GM12878 (cell line): ENCODE measurements around the gene MCRIP2. TPM values are rescaled to one million over a fixed set of nuclear protein-coding genes. Genes with fewer than 3 reads are reported as not detected.

Source experiments
- ATAC-seq: fragments of 200-7000 bp; cut with Tn5 transposase; 3 replicates; pipeline ENCODE4 v1.9.1; 2020; ENCODE audit warnings: mild to moderate bottlenecking, moderate library complexity
- BruUV-seq: library from RNA; stranded (reverse); fragments of 400-500 nt; replicated peaks from 2 replicates; lab custom pipeline; 2021; lab: Mats Ljungman, UMichigan
- CTCF ChIA-PET: fragments of 300-600 bp; sonication (Branson Sonifier 250); formaldehyde crosslinking; extraction: SDS; loops from one replicate; lab custom pipeline; 2021; ENCODE audit warnings: inconsistent platforms; lab: Yijun Ruan, JAX
- POLR2A ChIA-PET: fragments of 350-600 bp; formaldehyde crosslinking; extraction: SDS; loops from one replicate; lab custom pipeline; 2021; ENCODE audit warnings: inconsistent platforms; lab: Charles Lee
- RAD21 ChIA-PET: fragments of 300-600 bp; sonication (Branson Sonifier 250); formaldehyde crosslinking; loops from one replicate; lab custom pipeline; 2023; ENCODE audit warnings: antibody characterized with exemption; ENCODE audit not compliant: unreplicated experiment; lab: Charles Lee
- SMC1A ChIA-PET: fragments of 300-600 bp; sonication (Branson Sonifier 250); formaldehyde crosslinking; loops from one replicate; lab custom pipeline; 2023; ENCODE audit not compliant: unreplicated experiment, uncharacterized antibody; lab: Charles Lee
- DNase-seq: peaks from one replicate; pipeline ENCODE4 v3.0.0-alpha.2; 2011; ENCODE audit warnings: low read depth, low spot score
- FAIRE-seq: peaks from 3 replicates; lab custom pipeline; 2011; peaks lifted over from hg19 to GRCh38; lab: Jason Lieb, UNC
- H2AFZ ChIP-seq: 2 replicates; pipeline ENCODE4 v1.6.0; 2011; ENCODE audit warnings: low read depth, low read length, control low read depth; ENCODE audit not compliant: control insufficient read depth
- H3K27ac ChIP-seq: 2 replicates; pipeline ENCODE4 v1.5.1; 2011; ENCODE audit warnings: control low read depth; ENCODE audit not compliant: control insufficient read depth, insufficient read depth
- H3K27me3 ChIP-seq, 2 experiments: replicated peaks in 1 of 2; 2 replicates each; pipeline versions ENCODE4 v1.6.0 to v1.6.1; 2011; ENCODE audit warnings: low read length in 1 of 2; ENCODE audit not compliant: control insufficient read depth in 2 of 2, insufficient read depth in 2 of 2
- H3K36me3 ChIP-seq, 2 experiments: 2 replicates each; pipeline ENCODE4 v1.5.1; 2011; ENCODE audit warnings: low read length in 1 of 2; ENCODE audit not compliant: control insufficient read depth in 2 of 2, insufficient read depth in 2 of 2
- H3K4me1 ChIP-seq: 2 replicates; pipeline ENCODE4 v1.6.1; 2011; ENCODE audit warnings: mild to moderate bottlenecking, low read length, moderate library complexity, mixed read lengths; ENCODE audit not compliant: control insufficient read depth, insufficient read depth
- H3K4me2 ChIP-seq: 2 replicates; pipeline ENCODE4 v1.6.0; 2011; ENCODE audit warnings: control low read depth; ENCODE audit not compliant: control insufficient read depth, insufficient read depth
- H3K4me3 ChIP-seq: fragments of 200-600 bp; sonication (generic); 2 replicates; pipeline ENCODE4 v1.5.1; 2016
- H3K79me2 ChIP-seq: 2 replicates; pipeline ENCODE4 v1.6.0; 2011; ENCODE audit warnings: low read length; ENCODE audit not compliant: control insufficient read depth, insufficient read depth
- H3K9ac ChIP-seq: 2 replicates; pipeline ENCODE4 v1.8.0; 2011; ENCODE audit warnings: low read length, control low read depth, mixed read lengths; ENCODE audit not compliant: control insufficient read depth, insufficient read depth
- H3K9me3 ChIP-seq: replicated peaks from 3 replicates; pipeline ENCODE4 v1.5.1; 2011; ENCODE audit warnings: mild to moderate bottlenecking, low read length; ENCODE audit not compliant: control insufficient read depth, insufficient read depth
- H4K20me1 ChIP-seq: 2 replicates; pipeline ENCODE4 v1.6.0; 2011; ENCODE audit not compliant: control insufficient read depth, insufficient read depth
- CBX3 ChIP-seq: fragments of 200-600 bp; sonication (generic); IDR thresholded peaks from 2 replicates; pipeline ENCODE4 v1.6.1; 2016; ENCODE audit warnings: low read depth, borderline replicate concordance
- CEBPB ChIP-seq, 2 experiments: fragments of 150-350 bp in 1 of 2; IDR thresholded peaks; 2 replicates each; pipeline ENCODE4 v1.6.1; 2012 to 2014; ENCODE audit warnings: low read depth in 2 of 2, low read length in 2 of 2, borderline replicate concordance in 1 of 2, inconsistent platforms in 1 of 2
- MEF2A ChIP-seq: IDR thresholded peaks from 2 replicates; pipeline ENCODE4 v1.6.1; 2011; ENCODE audit warnings: low read depth, mild to moderate bottlenecking, low read length, moderate library complexity; ENCODE audit not compliant: insufficient read depth
- NFIC ChIP-seq: IDR thresholded peaks from 2 replicates; pipeline ENCODE4 v1.6.1; 2012; ENCODE audit warnings: low read depth, mild to moderate bottlenecking, inconsistent platforms, low read length, moderate library complexity
- NFXL1 ChIP-seq: fragments of 450-650 bp; IDR thresholded peaks from 2 replicates; pipeline ENCODE4 v1.6.1; 2017; ENCODE audit warnings: antibody characterized with exemption, mild to moderate bottlenecking, borderline replicate concordance
- POLR2A ChIP-seq: IDR thresholded peaks from 2 replicates; pipeline ENCODE4 v1.6.1; 2011; ENCODE audit warnings: low read depth, mild to moderate bottlenecking, low read length
- RBBP5 ChIP-seq: fragments of 200-600 bp; sonication (generic); conservative IDR thresholded peaks from 2 replicates; pipeline ENCODE4 v1.6.1; 2016
- RCOR1 ChIP-seq: conservative IDR thresholded peaks from 2 replicates; pipeline ENCODE4 v1.6.1; 2012; ENCODE audit warnings: low read depth, low read length, improper control_type of control experiment
- RELA ChIP-seq: fragments of 450-650 bp; IDR thresholded peaks from 2 replicates; pipeline ENCODE4 v1.8.0; 2014; ENCODE audit warnings: borderline replicate concordance; ENCODE audit not compliant: partially characterized antibody
- WGBS: methylation state at CpG from one replicate; pipeline ENCODE4 v1.1.6; 2016; ENCODE audit warnings: low lambda C conversion rate; ENCODE audit not compliant: insufficient replicate concordance, insufficient coverage; ENCODE audit errors: missing lambda C conversion rate; 5-methylcytosine and 5-hydroxymethylcytosine counted together
- in situ Hi-C: fragments of 300-500 bp; cut with MboI; formaldehyde crosslinking; loops from 9 replicates; pipeline ENCODE4 v1.14.3; 2018; ENCODE audit warnings: mixed read lengths
- intact Hi-C: fragments of 100-400 bp; cut with micrococcal nuclease; formaldehyde crosslinking; loops from one replicate; pipeline ENCODE4 v1.14.2; 2022; ENCODE audit not compliant: unreplicated experiment
- polyA plus RNA-seq, 11 experiments: library from polyadenylated mRNA; depleted of rRNA in 4 of 11; unstranded in 6 of 11; stranded (reverse) in 5 of 11; fragments of >200 nt; fragmentation: Nextera tagmentation in 4 of 11; fragmentation: Illumina TruSeq in 1 of 11; extraction: Ambion mirVana in 4 of 11; extraction: Trizol in 1 of 11; gene quantifications; 1 replicate in 1 of 11; 2 replicates in 10 of 11; pipeline versions ENCODE4 v1.2.1 to v1.2.3, GENCODE V29; 2011 to 2016; ENCODE audit warnings: inconsistent platforms in 2 of 11, missing spikeins in 2 of 11, low read depth in 1 of 11
- total RNA-seq, 4 experiments: library from RNA; depleted of rRNA in 3 of 4; stranded (reverse); fragments of >200 nt in 3 of 4; fragmentation: Illumina TruSeq in 1 of 4; extraction: Trizol in 1 of 4; gene quantifications; 2 replicates each; pipeline versions ENCODE4 v1.2.1 to v1.2.3, GENCODE V29; 2013 to 2021
- TF ChIP-seq, protein P1 (sequence below): IDR thresholded peaks from 2 replicates; pipeline ENCODE4 v1.6.1; 2012; ENCODE audit warnings: low read depth, low read length, improper control_type of control experiment
- TF ChIP-seq, protein P2 (sequence below): fragments of 450-650 bp; IDR thresholded peaks from 2 replicates; pipeline ENCODE4 v1.6.1; 2017; ENCODE audit warnings: mild to moderate bottlenecking, moderate library complexity

Gene MCRIP2
- total and polyA plus RNA-seq, 10 of the 15 experiments (the other 5 are each of a cell fraction or from before 2014, with no cell fraction given): 0.19 to 93.1 (median 57.9) TPM

DNA sequence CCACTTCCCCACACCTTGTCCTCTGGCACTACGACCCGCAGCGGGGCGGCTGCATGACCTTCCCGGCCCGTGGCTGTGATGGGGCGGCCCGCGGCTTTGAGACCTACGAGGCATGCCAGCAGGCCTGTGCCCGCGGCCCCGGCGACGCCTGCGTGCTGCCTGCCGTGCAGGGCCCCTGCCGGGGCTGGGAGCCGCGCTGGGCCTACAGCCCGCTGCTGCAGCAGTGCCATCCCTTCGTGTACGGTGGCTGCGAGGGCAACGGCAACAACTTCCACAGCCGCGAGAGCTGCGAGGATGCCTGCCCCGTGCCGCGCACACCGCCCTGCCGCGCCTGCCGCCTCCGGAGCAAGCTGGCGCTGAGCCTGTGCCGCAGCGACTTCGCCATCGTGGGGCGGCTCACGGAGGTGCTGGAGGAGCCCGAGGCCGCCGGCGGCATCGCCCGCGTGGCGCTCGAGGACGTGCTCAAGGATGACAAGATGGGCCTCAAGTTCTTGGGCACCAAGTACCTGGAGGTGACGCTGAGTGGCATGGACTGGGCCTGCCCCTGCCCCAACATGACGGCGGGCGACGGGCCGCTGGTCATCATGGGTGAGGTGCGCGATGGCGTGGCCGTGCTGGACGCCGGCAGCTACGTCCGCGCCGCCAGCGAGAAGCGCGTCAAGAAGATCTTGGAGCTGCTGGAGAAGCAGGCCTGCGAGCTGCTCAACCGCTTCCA lies 8.1 kb upstream of the MCRIP2 start:
- DNase-seq (no peak), ATAC-seq (no peak), FAIRE-seq (no peak)
- intact Hi-C loops: no loop called here
- SMC1A ChIA-PET: no interaction called here
- POLR2A ChIA-PET: no interaction called here
- peak; percentile 14; the same call in 1 of the 2 replicates for TF ChIP-seq POLR2A
- TF ChIP-seq, protein P1, sequence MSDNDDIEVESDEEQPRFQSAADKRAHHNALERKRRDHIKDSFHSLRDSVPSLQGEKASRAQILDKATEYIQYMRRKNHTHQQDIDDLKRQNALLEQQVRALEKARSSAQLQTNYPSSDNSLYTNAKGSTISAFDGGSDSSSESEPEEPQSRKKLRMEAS: no peak
- H3K27me3 ChIP-seq: no peaks in the 10 kb centered on the region
- H3K9ac ChIP-seq: no peak overlapping the region
- CTCF ChIA-PET: no interaction called here
- H3K79me2 ChIP-seq: peaks cover 14% of the 10 kb centered on the region
- no peak overlapping the region for H2AFZ ChIP-seq
- no peak overlapping the region for H3K27ac ChIP-seq
- no peak overlapping the region for H3K4me3 ChIP-seq
- WGBS: 98% methylated on average over 70 of the region's 74 CpGs
- H4K20me1 ChIP-seq: no peaks in the 10 kb centered on the region
- RAD21 ChIA-PET: no interaction called here
- BruUV-seq: no TSS peak
- in situ Hi-C loops: no loop called here
- no peaks in the 10 kb centered on the region for H3K9me3 ChIP-seq
- peaks cover 0 to 4% of the 10 kb centered on the region in 2 experiments; a peak in 3 of 4 replicates for H3K36me3 ChIP-seq
- no peak overlapping the region for H3K4me2 ChIP-seq
- H3K4me1 ChIP-seq: peaks cover 5% of the 10 kb centered on the region

DNA sequence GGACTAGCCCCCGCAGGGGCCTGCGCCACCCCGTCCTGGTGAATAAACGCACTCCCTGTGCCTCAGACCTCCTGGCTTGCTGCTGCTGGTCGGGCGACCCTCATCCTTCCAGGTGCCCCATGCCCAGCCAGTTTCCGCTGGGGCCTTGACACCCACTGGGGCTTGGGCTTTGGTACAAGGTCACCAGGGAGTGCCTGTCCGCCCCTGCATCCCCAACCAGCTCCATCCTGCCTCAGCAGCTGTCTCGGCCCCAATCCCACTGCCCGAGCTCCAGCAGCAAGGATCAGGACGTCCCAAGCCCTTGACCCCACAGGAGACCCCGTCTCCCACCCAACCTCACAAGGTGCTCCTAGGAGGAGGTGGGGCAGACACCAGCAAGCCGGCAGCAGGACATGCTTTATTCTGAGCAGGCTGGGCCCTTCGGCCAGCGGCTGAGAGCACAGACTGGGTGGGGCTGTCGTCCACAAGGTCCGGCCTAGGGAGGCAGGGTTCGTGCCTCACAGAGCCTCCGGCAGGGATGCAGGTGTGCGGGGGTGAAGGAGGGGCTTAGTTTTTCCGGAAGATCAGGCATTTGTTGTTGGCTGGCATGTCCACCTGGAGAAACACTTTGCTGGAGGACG lies 7.5 kb upstream of the MCRIP2 start:
- 89% methylated on average over 22 of the region's 22 CpGs for WGBS
- H3K36me3 ChIP-seq: peaks cover 0 to 4% of the 10 kb centered on the region in 2 experiments; a peak in 3 of 4 replicates
- no peaks in the 10 kb centered on the region for H4K20me1 ChIP-seq
- BruUV-seq: no TSS peak
- H3K4me1 ChIP-seq: peaks cover 11% of the 10 kb centered on the region
- CTCF ChIA-PET: no interaction called here
- no peak overlapping the region for H3K4me3 ChIP-seq
- in situ Hi-C loops: no loop called here
- H3K9ac ChIP-seq: no peak overlapping the region
- H3K27me3 ChIP-seq: no peaks in the 10 kb centered on the region
- TF ChIP-seq RCOR1 (no peak), CBX3 (no peak), CEBPB (IDR thresholded peaks at IDR 0.05; ENCODE audit: borderline replicate concordance in 1 of 2, low read depth in 2 of 2, low read length in 2 of 2) (no peak), RBBP5 (no peak), NFXL1 (no peak), NFIC (no peak), MEF2A (no peak), RELA (no peak)
- TF ChIP-seq, protein P2, sequence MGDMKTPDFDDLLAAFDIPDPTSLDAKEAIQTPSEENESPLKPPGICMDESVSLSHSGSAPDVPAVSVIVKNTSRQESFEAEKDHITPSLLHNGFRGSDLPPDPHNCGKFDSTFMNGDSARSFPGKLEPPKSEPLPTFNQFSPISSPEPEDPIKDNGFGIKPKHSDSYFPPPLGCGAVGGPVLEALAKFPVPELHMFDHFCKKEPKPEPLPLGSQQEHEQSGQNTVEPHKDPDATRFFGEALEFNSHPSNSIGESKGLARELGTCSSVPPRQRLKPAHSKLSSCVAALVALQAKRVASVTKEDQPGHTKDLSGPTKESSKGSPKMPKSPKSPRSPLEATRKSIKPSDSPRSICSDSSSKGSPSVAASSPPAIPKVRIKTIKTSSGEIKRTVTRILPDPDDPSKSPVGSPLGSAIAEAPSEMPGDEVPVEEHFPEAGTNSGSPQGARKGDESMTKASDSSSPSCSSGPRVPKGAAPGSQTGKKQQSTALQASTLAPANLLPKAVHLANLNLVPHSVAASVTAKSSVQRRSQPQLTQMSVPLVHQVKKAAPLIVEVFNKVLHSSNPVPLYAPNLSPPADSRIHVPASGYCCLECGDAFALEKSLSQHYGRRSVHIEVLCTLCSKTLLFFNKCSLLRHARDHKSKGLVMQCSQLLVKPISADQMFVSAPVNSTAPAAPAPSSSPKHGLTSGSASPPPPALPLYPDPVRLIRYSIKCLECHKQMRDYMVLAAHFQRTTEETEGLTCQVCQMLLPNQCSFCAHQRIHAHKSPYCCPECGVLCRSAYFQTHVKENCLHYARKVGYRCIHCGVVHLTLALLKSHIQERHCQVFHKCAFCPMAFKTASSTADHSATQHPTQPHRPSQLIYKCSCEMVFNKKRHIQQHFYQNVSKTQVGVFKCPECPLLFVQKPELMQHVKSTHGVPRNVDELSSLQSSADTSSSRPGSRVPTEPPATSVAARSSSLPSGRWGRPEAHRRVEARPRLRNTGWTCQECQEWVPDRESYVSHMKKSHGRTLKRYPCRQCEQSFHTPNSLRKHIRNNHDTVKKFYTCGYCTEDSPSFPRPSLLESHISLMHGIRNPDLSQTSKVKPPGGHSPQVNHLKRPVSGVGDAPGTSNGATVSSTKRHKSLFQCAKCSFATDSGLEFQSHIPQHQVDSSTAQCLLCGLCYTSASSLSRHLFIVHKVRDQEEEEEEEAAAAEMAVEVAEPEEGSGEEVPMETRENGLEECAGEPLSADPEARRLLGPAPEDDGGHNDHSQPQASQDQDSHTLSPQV: no peak
- DNase-seq (no peak), ATAC-seq (no peak), FAIRE-seq (no peak)
- H3K9me3 ChIP-seq: no peaks in the 10 kb centered on the region
- H3K4me2 ChIP-seq: no peak overlapping the region
- POLR2A ChIA-PET: interaction anchor here (0.5 kb wide), 1 partner anchor 400 kb away, joined by 4 read pairs; no protein-coding TSS in a partner anchor
- intact Hi-C loops: no loop called here
- no peak overlapping the region for H2AFZ ChIP-seq
- peaks cover 14% of the 10 kb centered on the region for H3K79me2 ChIP-seq
- no peak overlapping the region for H3K27ac ChIP-seq
- RAD21 ChIA-PET: no interaction called here
- SMC1A ChIA-PET: no interaction called here
